ENCODE measurements around the gene TRIM8. TPM values are rescaled to one million over a fixed set of nuclear protein-coding genes. Genes with fewer than 3 reads are reported as not detected.

TRIM8 gene
- total and polyA plus RNA-seq, 9 of the 15 experiments (the other 6 are each of a cell fraction or from before 2014, with no cell fraction given), result 1.7 to 26.0 (median 9.1) TPM

- TF ChIP-seq ZNF740 (CRISPR knock-in tag; IDR thresholded peaks at IDR 0.05), result no peak
- no peak for TF ChIP-seq ZNF740 (tag; IDR thresholded peaks at IDR 0.05)
- TF ChIP-seq NKRF (IDR thresholded peaks at IDR 0.05; ENCODE audit: borderline replicate concordance), result no peak
- TF ChIP-seq MIER1 (IDR thresholded peaks at IDR 0.05; ENCODE audit: low read depth), result no peak
- TF ChIP-seq ZNF146 (CRISPR knock-in tag; IDR thresholded peaks at IDR 0.05; ENCODE audit: unreplicated experiment), result no peak
- no peak for TF ChIP-seq ZC3H4 (CRISPR knock-in tag; IDR thresholded peaks at IDR 0.05; ENCODE audit: borderline replicate concordance)
- peak; percentile 96 for TF ChIP-seq ETV1 (tag; conservative IDR thresholded peaks at IDR 0.05; ENCODE audit: low read depth)
- TF ChIP-seq ZBTB17 (CRISPR knock-in tag; IDR thresholded peaks at IDR 0.05), result peak; percentile 15; the same call in 1 of the 2 replicates
- no peak for TF ChIP-seq GATAD2B (IDR thresholded peaks at IDR 0.05; ENCODE audit: borderline replicate concordance)
- no peak for TF ChIP-seq ZNF609 (CRISPR knock-in tag; IDR thresholded peaks at IDR 0.05; ENCODE audit: borderline replicate concordance)
- no peak for TF ChIP-seq CLOCK (CRISPR knock-in tag; IDR thresholded peaks at IDR 0.05; ENCODE audit: borderline replicate concordance)
- no peak for TF ChIP-seq IRF1 (CRISPR knock-in tag; IDR thresholded peaks at IDR 0.05; ENCODE audit: borderline replicate concordance)
Observed at GRCh38 chr10:102599565-102600327, 44.5 kb upstream of the TRIM8 start (continued).
